Smooth muscle cell (in vitro differentiated cells): ENCODE results near the gene GTF2F1. TPM values are rescaled to one million over a fixed set of nuclear protein-coding genes. Genes with fewer than 3 reads are reported as not detected.

Source experiments
- DNase-seq: peaks from one replicate; lab custom pipeline; 2025; ENCODE audit not compliant: unreplicated experiment; lab: John Stamatoyannopoulos, UW
- H2AFZ ChIP-seq: fragments of 200-600 bp; sonication (generic); 2 replicates; pipeline ENCODE4 v1.6.0; 2016; ENCODE audit warnings: antibody characterized with exemption, low read depth, mild to moderate bottlenecking
- H3F3A ChIP-seq: fragments of 200-600 bp; sonication (generic); 2 replicates; pipeline ENCODE4 v1.6.0; 2017; ENCODE audit warnings: antibody characterized with exemption, low read depth
- H3K27ac ChIP-seq: fragments of 200-600 bp; sonication (generic); 2 replicates; pipeline ENCODE4 v1.5.1; 2016; ENCODE audit warnings: low read depth, mild to moderate bottlenecking
- H3K27me3 ChIP-seq: fragments of 200-600 bp; sonication (generic); 2 replicates; pipeline ENCODE4 v1.6.1; 2016; ENCODE audit warnings: low read depth, mild to moderate bottlenecking
- H3K36me3 ChIP-seq: fragments of 200-600 bp; sonication (generic); 2 replicates; pipeline ENCODE4 v1.5.1; 2016; ENCODE audit warnings: low read depth
- H3K4me1 ChIP-seq: fragments of 200-600 bp; sonication (generic); 2 replicates; pipeline ENCODE4 v1.5.1; 2016; ENCODE audit warnings: low read depth
- H3K4me2 ChIP-seq: fragments of 200-600 bp; sonication (generic); 2 replicates; pipeline ENCODE4 v1.6.0; 2016; ENCODE audit warnings: mild to moderate bottlenecking
- H3K4me3 ChIP-seq: fragments of 200-600 bp; sonication (generic); 2 replicates; pipeline ENCODE4 v1.5.1; 2016; ENCODE audit warnings: mild to moderate bottlenecking
- H3K79me2 ChIP-seq: fragments of 200-600 bp; sonication (generic); 2 replicates; pipeline ENCODE4 v1.6.0; 2016; ENCODE audit warnings: low read depth, mild to moderate bottlenecking
- H3K9ac ChIP-seq: fragments of 200-600 bp; sonication (generic); 2 replicates; pipeline ENCODE4 v1.6.0; 2016; ENCODE audit warnings: low read depth
- H3K9me3 ChIP-seq: fragments of 200-600 bp; sonication (generic); replicated peaks from 2 replicates; pipeline ENCODE4 v1.5.1; 2016; ENCODE audit warnings: low read depth
- H4K20me1 ChIP-seq: fragments of 200-600 bp; sonication (generic); 2 replicates; pipeline ENCODE4 v1.6.0; 2016; ENCODE audit warnings: low read depth
- WGBS: methylation state at CpG from one replicate; pipeline ENCODE4 v1.1.7; 2016; ENCODE audit warnings: low lambda C conversion rate; 5-methylcytosine and 5-hydroxymethylcytosine counted together
- polyA plus RNA-seq: library from polyadenylated mRNA; unstranded; fragments of >200 nt; fragmentation: Nextera tagmentation; extraction: Ambion mirVana; gene quantifications from 2 replicates; pipeline ENCODE4 v1.2.1, GENCODE V29; 2016
- total RNA-seq: library from RNA; depleted of rRNA; stranded (reverse); fragments of >200 nt; gene quantifications from 2 replicates; pipeline ENCODE4 v1.2.3, GENCODE V29; 2014
- TF ChIP-seq, protein P1 (sequence below): fragments of 200-600 bp; sonication (generic); IDR thresholded peaks from 2 replicates; pipeline ENCODE4 v1.5.1; 2017; ENCODE audit warnings: borderline replicate concordance, mild to moderate bottlenecking, antibody characterized with exemption; ENCODE audit not compliant: insufficient read depth, poor library complexity, severe bottlenecking

The GTF2F1 gene
- total and polyA plus RNA-seq, 2 experiments from 2014 or later: 34.7 to 65.8 TPM

DNA sequence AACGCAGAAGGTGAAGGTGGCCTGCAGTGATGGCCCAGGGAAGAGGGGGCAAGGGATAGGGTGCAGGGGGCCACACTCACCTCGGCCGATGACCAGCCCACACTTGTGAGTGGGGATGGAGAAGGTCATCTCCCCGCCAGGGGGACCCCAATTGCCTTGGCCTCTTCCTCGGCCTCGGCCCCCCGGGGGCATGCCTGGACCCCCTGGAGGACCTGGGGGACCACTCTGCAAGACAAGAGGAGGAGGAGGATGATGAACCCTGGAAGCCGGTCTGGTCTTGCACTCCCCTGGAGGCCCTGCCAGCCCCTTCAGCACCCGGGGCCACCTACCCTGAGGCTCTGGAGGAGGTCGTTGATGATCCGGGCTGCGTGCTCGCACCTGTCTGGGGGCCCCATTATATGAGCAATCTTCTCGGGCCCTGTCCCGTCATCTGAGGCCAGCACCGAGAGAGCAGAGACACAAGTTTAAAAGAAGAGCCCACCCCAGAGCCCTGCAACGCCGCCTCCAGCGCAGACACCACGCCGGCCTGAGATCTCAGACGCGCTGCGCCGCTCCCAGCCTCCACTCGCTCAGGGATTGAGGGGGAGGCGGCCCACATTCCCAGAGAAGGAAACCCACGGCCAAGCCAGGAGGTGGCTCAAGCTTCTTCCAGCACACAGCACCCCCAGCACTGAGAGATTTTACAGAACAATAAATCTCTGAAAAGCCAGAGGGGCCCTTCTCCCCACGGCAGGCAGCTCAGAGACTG lies 23.9 kb upstream of the GTF2F1 start:
- Histone ChIP-seq H3K27me3 (no peaks in the 10 kb centered on the region), H4K20me1 (peaks cover 48% of the 10 kb centered on the region), H3K9me3 (no peaks in the 10 kb centered on the region), H3K4me2 (no peak overlapping the region), H3K36me3 (no peaks in the 10 kb centered on the region), H3K27ac (no peak overlapping the region), H3K4me3 (no peak overlapping the region), H3K79me2 (peaks cover 25% of the 10 kb centered on the region), H3K9ac (no peak overlapping the region), H3F3A (no peaks in the 10 kb centered on the region), H2AFZ (no peak overlapping the region), H3K4me1 (no peaks in the 10 kb centered on the region)
- TF ChIP-seq, protein P1, sequence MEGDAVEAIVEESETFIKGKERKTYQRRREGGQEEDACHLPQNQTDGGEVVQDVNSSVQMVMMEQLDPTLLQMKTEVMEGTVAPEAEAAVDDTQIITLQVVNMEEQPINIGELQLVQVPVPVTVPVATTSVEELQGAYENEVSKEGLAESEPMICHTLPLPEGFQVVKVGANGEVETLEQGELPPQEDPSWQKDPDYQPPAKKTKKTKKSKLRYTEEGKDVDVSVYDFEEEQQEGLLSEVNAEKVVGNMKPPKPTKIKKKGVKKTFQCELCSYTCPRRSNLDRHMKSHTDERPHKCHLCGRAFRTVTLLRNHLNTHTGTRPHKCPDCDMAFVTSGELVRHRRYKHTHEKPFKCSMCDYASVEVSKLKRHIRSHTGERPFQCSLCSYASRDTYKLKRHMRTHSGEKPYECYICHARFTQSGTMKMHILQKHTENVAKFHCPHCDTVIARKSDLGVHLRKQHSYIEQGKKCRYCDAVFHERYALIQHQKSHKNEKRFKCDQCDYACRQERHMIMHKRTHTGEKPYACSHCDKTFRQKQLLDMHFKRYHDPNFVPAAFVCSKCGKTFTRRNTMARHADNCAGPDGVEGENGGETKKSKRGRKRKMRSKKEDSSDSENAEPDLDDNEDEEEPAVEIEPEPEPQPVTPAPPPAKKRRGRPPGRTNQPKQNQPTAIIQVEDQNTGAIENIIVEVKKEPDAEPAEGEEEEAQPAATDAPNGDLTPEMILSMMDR: no peak
- whole genome bisulfite sequencing: 98% methylated on average over 29 of the region's 29 CpGs
- DNase-seq: no peak

GRCh38 chr19:6415591-6416190 lies 22.7 kb upstream of the GTF2F1 start:
- Histone ChIP-seq H3K27me3 (no peaks in the 10 kb centered on the region), H3K27ac (no peak overlapping the region), H3K36me3 (no peaks in the 10 kb centered on the region), H3K79me2 (peaks cover 13% of the 10 kb centered on the region), H3K4me3 (no peak overlapping the region), H2AFZ (no peak overlapping the region), H3K9ac (no peak overlapping the region), H3F3A (no peaks in the 10 kb centered on the region), H4K20me1 (peaks cover 37% of the 10 kb centered on the region), H3K4me2 (no peak overlapping the region), H3K4me1 (no peaks in the 10 kb centered on the region), H3K9me3 (no peaks in the 10 kb centered on the region)
- 99% methylated on average over 32 of the region's 32 CpGs for WGBS
- TF ChIP-seq, protein P1: no peak
- no peak for DNase-seq

- Histone ChIP-seq H3K79me2 (peaks cover 6% of the 10 kb centered on the region), H3F3A (no peaks in the 10 kb centered on the region), H3K9me3 (no peaks in the 10 kb centered on the region), H3K4me1 (no peaks in the 10 kb centered on the region), H2AFZ (no peak overlapping the region), H3K9ac (no peak overlapping the region), H3K36me3 (no peaks in the 10 kb centered on the region), H3K4me3 (no peak overlapping the region), H3K27me3 (no peaks in the 10 kb centered on the region), H3K27ac (no peak overlapping the region), H3K4me2 (no peak overlapping the region), H4K20me1 (peaks cover 30% of the 10 kb centered on the region)
- no peak for DNase-seq
- 96% methylated on average over 44 of the region's 47 CpGs for WGBS
- TF ChIP-seq, protein P1: no peak
Observed at GRCh38 chr19:6414793-6415590, 22.0 kb upstream of the GTF2F1 start.
